ENCODE data around the gene ARHGAP5. TPM values are rescaled to one million over a fixed set of nuclear protein-coding genes. Genes with fewer than 3 reads are reported as not detected.

ARHGAP5 gene
- total and polyA plus RNA-seq, 3 experiments from 2014 or later, result 15.9 to 38.2 (median 37.9) TPM

Other genes with a start within 250 kb of the ARHGAP5 start
- gene RNU6-7, start 124.7 kb downstream of the ARHGAP5 start, total RNA-seq, result not detected
- not detected for gene RNU6-7, start 124.7 kb downstream of the ARHGAP5 start, polyA plus RNA-seq
- not detected for gene RNU6-8, start 126.0 kb downstream of the ARHGAP5 start, total RNA-seq
- not detected for gene RNU6-8, start 126.0 kb downstream of the ARHGAP5 start, polyA plus RNA-seq